Neural cell (in vitro differentiated cells): ENCODE data around the gene MTLN. TPM values are rescaled to one million over a fixed set of nuclear protein-coding genes. Genes with fewer than 3 reads are reported as not detected.

Source experiments
- H2AFZ ChIP-seq: fragments of 200-600, 300-800 bp; sonication (generic), shearing (Covaris generic); 2 replicates; pipeline ENCODE4 v1.6.0; 2014; ENCODE audit warnings: low read depth, mild to moderate bottlenecking, antibody characterized with exemption, low read length, moderate library complexity
- H3F3A ChIP-seq: fragments of 200-600 bp; shearing (Covaris generic); 2 replicates; pipeline ENCODE4 v1.6.1; 2016; ENCODE audit warnings: mild to moderate bottlenecking, moderate library complexity, mixed read lengths, antibody characterized with exemption, low read length; ENCODE audit not compliant: insufficient read depth, poor library complexity, severe bottlenecking
- H3K27ac ChIP-seq: fragments of 200-600, 300-800 bp; sonication (generic), shearing (Covaris generic); 2 replicates; pipeline ENCODE4 v1.5.1; 2014; ENCODE audit warnings: mild to moderate bottlenecking, low read length, moderate library complexity
- H3K27me3 ChIP-seq: fragments of 300-800, 200-600 bp; sonication (generic), shearing (Covaris generic); 2 replicates; pipeline ENCODE4 v1.6.0; 2014; ENCODE audit warnings: mild to moderate bottlenecking, low read depth, low read length, moderate library complexity; ENCODE audit not compliant: insufficient read depth
- H3K36me3 ChIP-seq: fragments of 300-800, 200-600 bp; sonication (generic), shearing (Covaris generic); 2 replicates; pipeline ENCODE4 v1.5.1; 2014; ENCODE audit warnings: mild to moderate bottlenecking, antibody characterized with exemption, low read length, moderate library complexity; ENCODE audit not compliant: insufficient read depth
- H3K4me2 ChIP-seq: fragments of 300-800, 200-600 bp; sonication (generic), shearing (Covaris generic); 2 replicates; pipeline ENCODE4 v1.6.0; 2014; ENCODE audit warnings: mild to moderate bottlenecking, low read length
- H3K4me3 ChIP-seq: fragments of 300-800, 200-600 bp; sonication (generic), shearing (Covaris generic); 2 replicates; pipeline ENCODE4 v1.5.1; 2014; ENCODE audit warnings: mild to moderate bottlenecking, low read length, moderate library complexity
- H3K79me2 ChIP-seq: fragments of 200-600 bp; shearing (Covaris generic); replicated peaks from 2 replicates; pipeline ENCODE4 v1.6.0; 2014; ENCODE audit warnings: mild to moderate bottlenecking, low read length, moderate library complexity; ENCODE audit not compliant: insufficient read depth
- H3K9ac ChIP-seq: fragments of 300-800, 200-600 bp; sonication (generic), shearing (Covaris generic); 2 replicates; pipeline ENCODE4 v1.6.1; 2016; ENCODE audit warnings: mild to moderate bottlenecking, low read length, mixed read lengths
- H3K9me2 ChIP-seq: fragments of 200-600 bp; shearing (Covaris generic); 2 replicates; pipeline ENCODE4 v1.6.1; 2016; ENCODE audit warnings: mild to moderate bottlenecking, low read length, mixed read lengths; ENCODE audit not compliant: insufficient read depth
- H3K9me3 ChIP-seq: fragments of 200-600, 300-800 bp; sonication (generic), shearing (Covaris generic); 2 replicates; pipeline ENCODE4 v1.6.1; 2016; ENCODE audit warnings: mild to moderate bottlenecking, mixed run types, low read length, moderate library complexity, mixed read lengths
- H4K20me1 ChIP-seq: fragments of 200-600 bp; shearing (Covaris generic); 2 replicates; pipeline ENCODE4 v1.6.1; 2016; ENCODE audit warnings: mild to moderate bottlenecking, mixed run types; ENCODE audit not compliant: insufficient read depth
- CTCF ChIP-seq: fragments of 450-650 bp; IDR thresholded peaks from 2 replicates; pipeline ENCODE4 v1.5.1; 2014; ENCODE audit warnings: antibody characterized with exemption, mild to moderate bottlenecking, moderate library complexity; ENCODE audit not compliant: poor library complexity, severe bottlenecking
- EP300 ChIP-seq: fragments of 450-650 bp; conservative IDR thresholded peaks from 2 replicates; pipeline ENCODE4 v1.6.1; 2014; ENCODE audit warnings: antibody characterized with exemption, mild to moderate bottlenecking, moderate library complexity; ENCODE audit not compliant: poor library complexity, severe bottlenecking
- EZH2 ChIP-seq: fragments of 200-600, 300-800 bp; shearing (Covaris generic), sonication (generic); IDR thresholded peaks from 2 replicates; pipeline ENCODE4 v1.6.1; 2014; ENCODE audit warnings: antibody characterized with exemption, low read length, borderline replicate concordance, mild to moderate bottlenecking; ENCODE audit not compliant: insufficient read depth, poor library complexity, severe bottlenecking
- MXI1 ChIP-seq: fragments of 450-650 bp; conservative IDR thresholded peaks from 2 replicates; pipeline ENCODE4 v1.6.1; 2014; ENCODE audit warnings: antibody characterized with exemption, mild to moderate bottlenecking; ENCODE audit not compliant: poor library complexity, severe bottlenecking
- POLR2AphosphoS5 ChIP-seq: IDR thresholded peaks from 2 replicates; pipeline ENCODE4 v1.6.1; 2012
- RAD21 ChIP-seq: fragments of 450-650 bp; conservative IDR thresholded peaks from 2 replicates; pipeline ENCODE4 v1.6.1; 2014; ENCODE audit warnings: antibody characterized with exemption, mild to moderate bottlenecking, moderate library complexity
- REST ChIP-seq: IDR thresholded peaks from 2 replicates; pipeline ENCODE4 v1.6.1; 2012; ENCODE audit warnings: borderline replicate concordance
- SMC3 ChIP-seq: fragments of 450-650 bp; conservative IDR thresholded peaks from 2 replicates; pipeline ENCODE4 v1.6.1; 2014; ENCODE audit warnings: antibody characterized with exemption, mild to moderate bottlenecking, moderate library complexity; ENCODE audit not compliant: poor library complexity
- TAF1 ChIP-seq: IDR thresholded peaks from 2 replicates; pipeline ENCODE4 v1.6.1; 2012; ENCODE audit warnings: low read depth
- polyA plus RNA-seq: library from polyadenylated mRNA; depleted of rRNA; stranded (reverse); fragments of >200 nt; gene quantifications from 2 replicates; pipeline ENCODE4 v1.2.3, GENCODE V29; 2014

The MTLN gene
- polyA plus RNA-seq, 1 donor from 2014 or later: 55.6 TPM

DNA sequence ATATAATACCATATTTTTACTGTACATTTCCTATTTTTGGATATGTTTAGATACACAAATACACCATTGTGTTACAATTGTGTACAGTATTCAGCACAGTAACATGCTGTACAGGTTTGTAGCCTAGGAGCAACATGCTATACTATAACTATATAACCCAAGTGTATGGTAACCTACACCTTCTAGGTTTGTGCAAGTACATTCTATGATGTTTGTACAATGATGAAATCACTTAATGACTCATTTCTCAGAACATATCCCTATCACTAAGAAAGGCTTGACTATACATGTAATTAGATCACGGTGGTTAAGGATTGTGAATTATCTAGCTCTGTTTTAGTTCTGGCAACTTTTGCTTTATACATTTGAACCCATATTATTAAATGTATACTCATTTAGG, 38.8 kb downstream of the MTLN start:
- Histone ChIP-seq H3K9me3 (no peaks in the 10 kb centered on the region), H3F3A (no peaks in the 10 kb centered on the region), H3K9ac (no peak overlapping the region), H3K4me3 (no peak overlapping the region), H3K9me2 (no peaks in the 10 kb centered on the region), H3K36me3 (no peaks in the 10 kb centered on the region), H3K79me2 (no peaks in the 10 kb centered on the region), H4K20me1 (no peaks in the 10 kb centered on the region), H3K27ac (no peak overlapping the region), H2AFZ (no peak overlapping the region), H3K27me3 (no peaks in the 10 kb centered on the region), H3K4me2 (no peak overlapping the region)
- no peak for TF ChIP-seq MXI1
- no peak for TF ChIP-seq EP300
- TF ChIP-seq REST: no peak
- no peak for TF ChIP-seq POLR2AphosphoS5
- TF ChIP-seq EZH2: no peak
- TF ChIP-seq CTCF: no peak
- TF ChIP-seq SMC3: no peak
- TF ChIP-seq RAD21: no peak

DNA sequence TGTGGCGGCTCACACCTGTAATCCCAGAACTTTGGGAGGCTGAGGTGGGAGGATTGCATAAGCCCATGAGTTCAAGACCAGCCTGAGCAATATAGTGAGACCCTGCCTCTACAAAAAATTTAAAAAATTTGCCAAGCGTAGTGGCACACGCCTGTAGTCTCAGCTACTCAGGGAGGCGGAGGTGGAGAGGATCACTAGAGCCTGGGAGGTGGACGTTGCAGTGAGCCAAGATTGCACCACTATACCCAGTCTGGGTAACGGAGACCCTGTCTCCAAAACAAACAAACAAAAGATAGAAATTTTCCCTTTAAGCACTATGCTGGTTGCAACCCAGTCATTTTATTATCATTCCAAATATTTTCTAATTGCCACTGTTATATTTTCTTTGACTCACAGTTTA, 39.8 kb downstream of the MTLN start:
- H4K20me1 ChIP-seq: no peaks in the 10 kb centered on the region
- no peaks in the 10 kb centered on the region for H3K36me3 ChIP-seq
- no peak overlapping the region for H3K4me3 ChIP-seq
- no peak overlapping the region for H3K27ac ChIP-seq
- no peak overlapping the region for H3K9ac ChIP-seq
- no peaks in the 10 kb centered on the region for H3K9me3 ChIP-seq
- H3K27me3 ChIP-seq: no peaks in the 10 kb centered on the region
- no peaks in the 10 kb centered on the region for H3F3A ChIP-seq
- no peaks in the 10 kb centered on the region for H3K79me2 ChIP-seq
- H3K9me2 ChIP-seq: no peaks in the 10 kb centered on the region
- H3K4me2 ChIP-seq: no peak overlapping the region
- no peak overlapping the region for H2AFZ ChIP-seq
- TF ChIP-seq RAD21 (no peak), TAF1 (no peak), CTCF (no peak), EP300 (no peak), EZH2 (no peak), SMC3 (no peak), POLR2AphosphoS5 (no peak), MXI1 (no peak), REST (no peak)
